Stromal cell of bone marrow (primary cell): Measurements from ENCODE around the gene INO80.

Source experiments
- DNase-seq: peaks from one replicate; pipeline ENCODE4 v3.0.0-alpha.2; 2012; ENCODE audit warnings: low read depth

The INO80 gene

GRCh38 chr15:41043276-41043951, 72.7 kb downstream of the INO80 start:
- peak; percentile 61 for DNase-seq

GRCh38 chr15:41042851-41043250, 73.2 kb downstream of the INO80 start:
- DNase-seq = no peak

DNA sequence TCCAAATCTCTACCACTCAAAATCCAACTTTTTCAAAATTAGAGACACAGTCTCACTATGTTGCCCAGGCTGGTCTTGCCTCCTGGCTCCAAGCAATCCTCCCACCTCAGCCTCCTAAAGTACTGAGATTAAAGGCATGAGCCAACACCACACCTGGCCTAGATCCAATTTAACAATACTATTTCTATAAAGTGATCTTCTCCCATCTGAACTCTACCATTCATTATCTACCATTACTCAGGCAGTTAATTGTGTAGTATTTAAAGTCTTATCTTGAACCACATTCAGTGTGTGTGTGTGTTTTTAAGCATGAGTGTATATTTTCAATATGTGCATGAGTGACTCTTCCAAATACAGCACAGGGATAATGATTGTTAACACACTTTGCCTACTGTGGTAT, 77.0 kb downstream of the INO80 start:
- no peak for DNase-seq

DNA sequence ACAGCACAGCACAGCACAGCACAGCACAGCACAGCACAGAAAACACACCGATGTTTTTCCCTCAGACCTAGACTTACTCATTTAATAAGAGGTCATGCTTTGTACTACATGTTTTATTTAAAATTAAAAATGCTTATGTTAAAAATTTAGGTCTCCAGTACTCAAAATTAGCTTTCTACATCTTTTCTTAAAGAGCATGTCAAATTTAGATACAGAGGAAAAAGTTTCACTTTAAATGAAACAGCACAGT, 84.1 kb downstream of the INO80 start:
- no peak for DNase-seq

GRCh38 chr15:41031232-41032078, 84.6 kb downstream of the INO80 start:
- no peak for DNase-seq

- no peak for DNase-seq
These were observed 87.2 kb downstream of the INO80 start for GRCh38 chr15:41028853-41029252.

DNA sequence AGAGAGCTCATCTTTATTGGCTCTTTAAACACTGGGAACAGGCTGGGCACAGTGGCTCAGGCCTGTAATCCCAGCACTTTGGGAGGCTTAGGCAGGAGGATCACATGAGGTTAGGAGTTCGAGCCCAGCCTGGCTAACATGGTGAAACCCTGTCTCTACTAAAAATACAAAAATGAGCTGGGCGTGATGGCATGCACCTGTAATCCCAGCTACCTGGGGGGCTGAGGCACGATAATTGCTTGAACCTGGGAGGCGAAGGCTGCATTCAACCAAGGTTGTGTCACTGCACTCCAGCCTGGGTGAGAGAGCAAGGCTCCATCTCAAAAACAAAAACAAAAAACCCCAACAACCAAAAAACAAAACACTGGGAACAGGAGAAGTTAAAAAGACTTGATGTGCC, 90.7 kb downstream of the INO80 start:
- DNase-seq = no peak

- no peak for DNase-seq
These were observed 91.2 kb downstream of the INO80 start for GRCh38 chr15:41024885-41025284.

GRCh38 chr15:41024131-41024530, 91.9 kb downstream of the INO80 start:
- DNase-seq = peak; percentile 52

GRCh38 chr15:41022487-41023090, 93.5 kb downstream of the INO80 start:
- DNase-seq = peak; percentile 41

- no peak for DNase-seq
These were observed 95.3 kb downstream of the INO80 start for GRCh38 chr15:41020829-41021228.

GRCh38 chr15:41020311-41020710, 95.8 kb downstream of the INO80 start:
- no peak for DNase-seq

DNA sequence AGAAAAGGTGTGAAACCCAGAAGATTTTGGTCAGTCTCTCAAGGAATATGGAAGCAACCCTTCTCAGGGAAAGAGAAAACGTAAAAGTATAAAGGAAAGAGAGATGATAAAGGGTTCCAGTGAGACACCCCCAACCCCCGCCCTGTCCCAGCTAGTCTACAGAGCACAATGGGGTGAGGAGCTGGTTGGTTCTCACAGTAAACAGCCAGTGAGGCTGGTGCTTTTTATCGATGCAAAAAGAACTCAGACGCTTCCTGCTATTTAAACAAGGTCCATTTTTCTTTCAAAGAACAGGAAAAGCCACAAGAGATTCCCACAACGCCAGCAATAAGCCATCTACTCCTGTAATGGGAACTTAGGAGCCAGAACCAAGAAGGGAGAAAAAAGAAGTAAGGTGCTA, 96.9 kb downstream of the INO80 start:
- DNase-seq = no peak

- DNase-seq = no peak
These were observed 97.5 kb downstream of the INO80 start for GRCh38 chr15:41018534-41018933.

DNA sequence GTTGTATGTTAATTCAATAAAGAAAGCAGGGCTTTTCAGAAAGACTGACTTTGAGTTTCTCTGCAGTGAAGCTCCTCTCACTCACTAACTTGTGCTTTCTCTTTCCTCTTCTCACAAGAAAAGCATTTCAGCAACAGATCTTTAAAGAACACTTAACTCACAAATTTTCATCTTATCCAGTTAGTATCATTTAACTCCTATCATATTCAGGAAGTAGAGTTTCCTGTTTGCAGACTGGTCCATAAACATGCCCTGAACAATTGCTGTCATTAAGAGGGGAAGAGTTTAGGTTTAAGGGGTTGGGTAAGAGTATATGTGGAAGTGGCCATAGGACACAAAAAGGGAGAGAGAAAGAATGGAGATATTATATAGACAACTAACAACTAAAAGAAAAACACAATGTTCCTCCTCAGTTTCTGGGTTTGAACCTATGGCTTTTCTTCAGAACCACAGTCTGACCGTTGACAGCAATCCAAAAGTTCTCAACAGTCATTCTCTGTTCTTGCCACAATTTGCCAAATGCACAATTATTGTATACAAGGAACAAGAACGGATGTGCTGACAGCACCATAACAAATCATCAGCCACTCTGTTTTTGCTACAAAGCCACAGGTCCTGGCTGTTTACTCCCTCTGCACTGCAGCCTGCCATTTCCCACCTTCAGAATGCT, 98.9 kb downstream of the INO80 start:
- no peak for DNase-seq

GRCh38 chr15:41013691-41014414, 102.2 kb downstream of the INO80 start:
- DNase-seq = no peak

DNA sequence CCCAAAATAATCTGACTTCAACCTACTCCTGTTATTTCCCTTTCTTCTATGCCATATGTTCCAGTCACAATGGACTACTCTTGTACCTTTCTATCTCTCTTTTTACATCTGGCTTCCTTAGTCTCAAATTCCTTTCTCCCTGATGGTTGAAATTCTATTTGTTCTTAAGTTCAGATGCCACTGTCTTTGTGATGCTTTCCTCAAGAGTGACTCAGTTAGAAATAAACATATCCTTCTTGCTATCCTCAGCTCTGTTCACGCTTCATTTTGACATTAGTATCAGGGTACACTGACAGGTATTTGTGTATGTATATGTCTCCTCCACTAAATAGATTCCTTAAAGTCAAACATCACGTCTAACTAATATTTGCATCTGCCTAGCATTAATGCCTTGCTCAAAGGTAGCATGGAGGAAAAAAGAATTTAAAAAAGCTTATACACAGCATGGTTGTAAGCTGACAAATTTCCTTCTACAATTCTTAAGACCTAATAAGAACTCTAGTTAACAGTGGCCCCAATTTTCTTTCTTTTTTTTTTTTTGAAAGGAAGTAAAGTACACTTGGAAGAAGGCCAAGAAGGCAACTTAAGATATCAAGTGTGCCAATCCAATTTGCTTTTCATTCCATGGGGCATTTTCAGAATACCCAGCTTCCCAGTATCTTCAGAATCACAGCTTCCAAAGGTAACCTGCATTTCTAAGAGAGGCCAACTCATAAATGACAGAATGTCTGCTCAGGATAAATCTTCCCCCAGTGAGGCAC, 104.8 kb downstream of the INO80 start:
- no peak for DNase-seq

DNA sequence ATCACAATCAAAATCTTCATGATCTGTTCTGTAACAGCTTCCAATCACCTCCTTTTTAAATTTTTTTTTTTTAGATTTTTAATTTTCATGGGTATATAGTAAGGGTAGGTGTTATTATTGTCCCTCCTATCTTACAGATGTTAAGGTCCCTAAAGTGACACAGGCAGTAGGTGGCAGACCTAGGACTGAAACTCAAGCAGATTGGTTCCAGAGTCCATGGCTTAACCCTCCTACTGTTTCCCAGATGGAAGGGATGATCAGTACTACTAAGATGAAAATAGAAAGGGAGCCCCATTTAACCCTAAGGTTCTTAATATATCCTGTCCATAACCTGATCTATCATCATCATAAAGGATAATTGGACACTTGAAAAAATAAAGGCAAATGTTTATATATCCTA, 105.7 kb downstream of the INO80 start:
- no peak for DNase-seq

DNA sequence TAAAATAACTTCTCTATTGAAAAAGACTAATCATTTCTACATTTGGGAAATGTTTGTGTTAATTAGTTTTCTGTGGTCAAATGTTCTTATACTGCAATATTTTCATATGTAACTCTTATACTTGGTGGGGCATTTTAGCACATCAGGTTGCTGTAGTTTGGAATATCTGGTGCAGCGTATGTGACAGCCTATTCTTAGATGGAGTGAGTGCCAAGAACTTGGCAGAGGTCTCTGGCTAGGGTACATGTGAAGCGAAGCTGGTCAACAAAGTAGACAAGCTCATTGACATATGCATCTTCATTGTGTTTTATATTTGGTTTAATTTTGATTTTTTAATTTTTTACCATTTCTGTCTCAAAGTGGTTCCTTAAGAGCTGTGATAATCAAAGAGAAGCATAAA, 109.6 kb downstream of the INO80 start:
- no peak for DNase-seq

GRCh38 chr15:41004490-41004889, 111.6 kb downstream of the INO80 start:
- no peak for DNase-seq

GRCh38 chr15:41001524-41002214, 114.4 kb downstream of the INO80 start:
- no peak for DNase-seq
